NCI-H1092 treated with DMSO at 0.1 percent for 48 hours (cell line): ENCODE results near the gene CCDC180.
"Not testable (repeated sequence)": the region's sequence is repeated elsewhere in the genome, so short reads cannot be mapped to it uniquely, and the experiment has no call there.

Experiments
- DNase-seq: peaks from one replicate; lab custom pipeline; 2025; lab: John Stamatoyannopoulos, UW

The CCDC180 gene

GRCh38 chr9:97307500-97308163 lies at the start of gene CCDC180:
TSS of gene CCDC180 (plus strand) at chr9:97307659. CDS start at chr9:97308064, 405 bp downstream.
- no peak for DNase-seq

GRCh38 chr9:97259834-97260514 lies 47.5 kb upstream of the CCDC180 start:
- DNase-seq: not testable (repeated sequence)

- DNase-seq: no peak
These were observed 36.2 kb upstream of the CCDC180 start for GRCh38 chr9:97271292-97271691.

- no peak for DNase-seq
These were observed 35.4 kb upstream of the CCDC180 start for GRCh38 chr9:97272072-97272471.

- no peak for DNase-seq
These were observed 31.1 kb upstream of the CCDC180 start for GRCh38 chr9:97276310-97276852.

GRCh38 chr9:97277953-97278352 lies 29.5 kb upstream of the CCDC180 start:
- no peak for DNase-seq

- DNase-seq: no peak
These were observed 26.6 kb upstream of the CCDC180 start for GRCh38 chr9:97280755-97281330.

GRCh38 chr9:97283768-97284167 lies 23.7 kb upstream of the CCDC180 start:
- DNase-seq: no peak

- no peak for DNase-seq
These were observed 22.7 kb upstream of the CCDC180 start for GRCh38 chr9:97284798-97285197.

- no peak for DNase-seq
These were observed 15.3 kb upstream of the CCDC180 start for GRCh38 chr9:97292200-97292599.

- peak; percentile 68 for DNase-seq
These were observed 14.2 kb upstream of the CCDC180 start for GRCh38 chr9:97293207-97293721.

- DNase-seq: no peak
These were observed 13.6 kb upstream of the CCDC180 start for GRCh38 chr9:97293818-97294217.

GRCh38 chr9:97297889-97298288 lies 9.6 kb upstream of the CCDC180 start:
- DNase-seq: no peak

- no peak for DNase-seq
These were observed 7.5 kb upstream of the CCDC180 start for GRCh38 chr9:97299809-97300414.

- no peak for DNase-seq
These were observed 6.9 kb upstream of the CCDC180 start for GRCh38 chr9:97300586-97300985.

- no peak for DNase-seq
These were observed 5.5 kb upstream of the CCDC180 start for GRCh38 chr9:97301974-97302373.

- DNase-seq: no peak
These were observed 2.9 kb upstream of the CCDC180 start for GRCh38 chr9:97304586-97304985.

GRCh38 chr9:97305501-97306298 lies 1.8 kb upstream of the CCDC180 start:
- DNase-seq: no peak

- DNase-seq: no peak
These were observed 368 bp upstream of the CCDC180 start for GRCh38 chr9:97307091-97307490.

GRCh38 chr9:97309260-97309659 lies 1.8 kb downstream of the CCDC180 start:
- DNase-seq: no peak

GRCh38 chr9:97310023-97310422 lies 2.6 kb downstream of the CCDC180 start:
- DNase-seq: no peak

GRCh38 chr9:97310896-97311295 lies 3.4 kb downstream of the CCDC180 start:
- no peak for DNase-seq
